HG02870 (cell line): ENCODE results near the gene MYG1.

Experiments used
- ATAC-seq: cut with Tn5 transposase; IDR thresholded peaks from one replicate; pipeline ENCODE4 v1.9.1; 2021; ENCODE audit warnings: mild to moderate bottlenecking, moderate library complexity; ENCODE audit not compliant: unreplicated experiment

Gene MYG1

GRCh38 chr12:53299454-53300180, at the start of gene MYG1:
Gene MYG1 (plus strand): TSS chr12:53299695. CDS start chr12:53299738, 43 bp downstream.
- ATAC-seq = peak; percentile 73

DNA sequence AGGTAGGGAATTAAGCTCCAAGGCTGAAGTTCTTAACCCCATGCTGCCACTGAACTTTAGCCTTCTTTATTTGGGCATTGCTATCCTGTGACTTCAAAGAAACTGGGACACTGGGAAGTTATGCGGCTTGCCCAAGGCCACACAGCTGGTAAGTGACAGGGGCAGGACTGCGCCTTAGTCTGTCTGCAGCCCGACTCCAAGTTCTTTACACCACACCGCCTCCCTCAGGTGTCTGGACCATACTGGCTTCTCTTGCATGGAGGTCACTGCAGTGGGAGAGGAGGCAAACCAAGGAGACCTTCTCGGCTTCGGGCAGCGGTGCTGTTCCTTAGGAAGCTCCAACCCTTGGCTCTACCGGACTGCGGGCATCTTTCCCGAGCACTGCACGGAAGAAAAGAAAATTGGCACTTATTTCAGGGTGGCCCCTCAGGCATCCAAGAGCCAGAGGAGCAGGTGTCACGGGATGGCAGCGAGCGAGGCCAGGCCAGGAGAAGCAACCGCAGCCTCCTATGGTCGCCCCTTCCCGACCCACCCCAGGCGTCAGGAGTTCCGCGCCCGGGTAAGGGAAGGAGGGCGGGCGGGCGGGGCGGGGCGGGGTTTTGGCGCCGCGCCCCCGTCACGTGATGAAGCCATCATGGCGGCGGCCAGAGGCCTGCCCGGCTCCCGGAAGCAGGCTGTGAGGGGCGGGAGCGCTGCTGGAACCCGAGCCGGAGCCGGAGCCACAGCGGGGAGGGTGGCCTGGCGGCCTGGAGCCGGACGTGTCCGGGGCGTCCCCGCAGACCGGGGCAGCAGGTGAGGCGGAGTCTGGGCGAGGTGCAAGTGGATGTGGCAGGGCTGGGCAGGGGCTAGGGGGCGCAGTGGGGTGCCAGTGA, 47.8 kb upstream of the MYG1 start:
- peak; percentile 62 for ATAC-seq

DNA sequence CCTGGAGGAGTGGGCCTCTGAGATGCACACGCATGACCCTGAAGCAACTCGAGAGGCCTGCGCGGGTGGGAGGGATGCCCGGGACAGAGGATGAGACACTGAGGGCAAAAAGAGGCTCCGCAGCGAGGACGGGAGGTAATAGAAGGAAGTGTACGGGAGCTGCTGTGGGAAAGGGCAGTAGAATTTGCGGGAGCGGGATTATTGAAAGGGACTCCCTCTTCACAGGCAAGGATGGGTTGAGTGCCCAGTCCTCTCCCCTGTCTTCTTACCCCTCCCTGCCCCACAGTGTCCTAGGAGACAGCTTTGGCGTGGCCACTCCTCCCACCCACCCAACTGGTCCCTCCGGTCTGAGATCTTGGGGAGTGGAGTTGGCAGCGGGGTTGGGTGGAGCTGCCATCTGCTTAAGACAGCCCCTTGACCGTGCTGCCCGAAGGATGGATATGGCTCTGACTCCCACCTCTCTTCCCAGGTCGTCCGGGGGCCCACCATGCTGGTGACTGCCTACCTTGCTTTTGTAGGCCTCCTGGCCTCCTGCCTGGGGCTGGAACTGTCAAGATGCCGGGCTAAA, 47.1 kb upstream of the MYG1 start:
- ATAC-seq = no peak

GRCh38 chr12:53253298-53253697, 46.2 kb upstream of the MYG1 start:
- ATAC-seq = no peak

- no peak for ATAC-seq
These were observed 44.5 kb upstream of the MYG1 start for GRCh38 chr12:53254816-53255545.

DNA sequence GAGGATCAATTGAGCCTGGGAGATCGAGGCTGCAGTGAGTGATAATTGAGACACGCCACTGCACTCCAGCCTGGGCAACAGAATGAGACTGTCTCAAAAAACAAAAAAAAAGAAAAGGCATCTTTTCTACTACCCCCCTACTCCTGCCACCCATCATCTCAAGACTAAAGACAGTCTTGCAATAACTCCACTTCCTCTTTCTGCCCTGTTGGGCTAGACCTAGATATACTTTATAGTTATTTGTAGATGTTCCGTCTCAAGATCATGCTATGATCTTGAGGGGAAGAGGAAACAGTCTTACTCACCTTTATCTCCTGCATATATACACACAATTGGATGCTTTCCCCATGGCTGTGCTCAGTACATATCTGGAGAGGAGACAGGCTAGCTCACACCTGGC, 43.5 kb upstream of the MYG1 start:
- ATAC-seq = peak; percentile 34

DNA sequence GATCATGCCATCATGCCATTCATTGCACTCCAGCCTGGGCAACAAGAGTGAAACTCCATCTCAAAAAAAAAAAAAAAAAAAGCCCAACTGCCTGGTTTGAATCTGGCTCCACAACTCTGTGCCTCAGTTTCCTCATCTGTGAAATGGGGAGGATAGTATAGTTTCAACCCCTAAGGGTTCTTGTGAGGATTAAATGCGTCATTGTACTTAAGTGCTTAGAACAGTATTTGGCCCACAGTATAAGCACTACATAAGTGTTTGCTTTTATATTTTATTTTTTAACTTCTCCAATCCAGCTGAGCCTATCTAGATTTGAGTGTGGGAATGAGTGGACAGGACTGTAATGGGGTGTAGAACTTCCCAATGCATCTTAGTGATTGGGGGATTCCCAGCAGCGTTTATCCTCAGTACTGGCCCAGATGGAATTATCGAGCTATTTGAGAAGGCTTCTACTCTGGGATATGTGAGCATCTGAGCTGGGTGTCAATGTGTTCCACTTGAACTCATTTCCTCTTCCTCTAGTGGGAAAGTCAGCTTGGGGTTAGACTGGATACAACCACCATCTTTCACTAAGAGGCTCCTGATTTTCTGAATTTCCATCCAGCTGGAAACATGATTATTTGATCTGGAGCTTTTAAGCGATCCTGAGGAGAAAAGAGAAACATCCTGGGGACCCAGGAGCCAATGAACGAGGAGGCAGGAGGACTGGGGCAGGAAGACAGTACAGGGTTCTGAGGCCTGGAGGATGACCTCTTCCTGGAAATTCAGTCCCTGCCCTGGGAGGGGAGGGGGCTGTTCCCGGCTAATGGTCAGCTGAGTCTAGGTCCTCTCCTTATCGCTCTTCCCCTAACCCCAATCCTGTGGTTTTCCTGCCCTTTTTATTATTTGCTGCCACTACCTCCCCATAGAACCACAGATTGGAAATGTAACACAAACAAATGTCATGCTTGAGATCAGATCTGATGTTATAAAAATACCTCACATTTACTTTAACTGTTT, 40.7 kb upstream of the MYG1 start:
- no peak for ATAC-seq

DNA sequence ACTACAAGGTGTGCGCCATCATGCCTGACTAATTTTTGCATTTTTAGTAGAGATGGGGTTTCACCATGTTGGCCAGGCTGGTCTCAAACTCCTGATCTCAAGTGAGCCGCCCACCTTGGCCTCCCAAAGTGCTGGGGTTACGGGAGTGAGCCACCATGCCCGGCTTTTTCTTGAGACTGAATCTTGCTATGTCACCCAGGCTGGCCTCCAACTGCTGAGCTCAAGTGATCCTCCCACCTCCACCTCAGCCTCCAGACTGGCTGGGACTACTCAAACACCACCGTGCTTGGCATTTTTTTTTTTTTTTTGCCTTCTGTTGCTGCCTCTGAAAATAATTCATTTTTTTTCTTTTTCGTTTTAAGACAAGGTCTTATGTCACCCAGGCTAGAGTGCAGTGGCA, 39.6 kb upstream of the MYG1 start:
- ATAC-seq = no peak

DNA sequence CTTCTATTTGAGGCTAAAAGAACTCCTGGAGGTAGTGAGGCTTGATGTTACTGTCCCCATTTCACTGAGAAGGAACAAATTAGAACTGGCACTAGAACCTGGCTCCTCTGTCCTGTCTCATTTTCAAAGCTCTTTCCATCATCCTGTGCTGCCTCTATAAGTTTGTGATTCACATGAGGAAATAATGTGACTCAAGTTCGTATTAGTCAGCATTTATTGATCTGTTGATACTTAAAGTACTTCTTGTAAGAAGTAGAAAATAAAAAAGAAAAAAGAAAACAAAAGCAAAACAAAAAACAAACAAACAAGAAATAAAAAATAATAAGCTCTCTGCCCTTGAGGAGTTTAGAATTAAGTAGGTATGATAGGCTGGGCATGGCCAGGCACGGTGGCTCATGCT, 33.7 kb upstream of the MYG1 start:
- ATAC-seq = no peak

DNA sequence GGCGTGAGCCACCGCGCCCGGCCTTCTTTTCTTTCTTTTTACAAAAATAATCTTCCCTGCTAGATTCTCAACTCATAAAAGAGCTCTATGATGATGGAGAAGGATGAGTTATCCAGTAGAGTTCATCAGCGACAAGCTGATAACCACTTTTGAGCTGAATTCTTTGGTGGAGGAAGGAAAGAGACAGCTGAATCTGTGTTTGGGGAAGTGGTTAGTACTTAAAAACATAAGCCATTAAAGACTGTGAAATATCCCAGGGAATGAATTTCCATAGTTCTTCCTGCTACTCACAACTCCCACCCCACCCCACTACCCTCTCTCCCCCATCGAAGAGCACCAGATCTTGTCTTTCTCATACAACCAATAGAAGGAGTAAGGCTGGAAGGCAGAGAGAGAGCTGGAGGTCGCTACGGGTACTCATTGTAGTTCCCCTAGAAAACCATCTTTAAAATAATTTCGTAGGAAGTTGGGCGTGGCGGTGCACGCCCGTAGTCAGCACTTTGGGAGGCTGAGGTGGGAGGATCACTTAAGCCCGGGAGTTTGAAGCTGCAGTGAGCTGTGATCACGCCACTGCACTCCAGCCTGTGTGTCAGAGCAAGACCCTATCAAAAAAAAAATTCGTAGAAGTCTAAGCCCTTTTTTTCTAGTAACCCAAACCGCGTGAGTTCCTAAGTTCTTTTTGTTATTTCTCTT, 32.0 kb upstream of the MYG1 start:
- no peak for ATAC-seq

- ATAC-seq = peak; percentile 79
These were observed 31.4 kb upstream of the MYG1 start, which contains the start of gene ESPL1 for GRCh38 chr12:53267999-53268629. Gene ESPL1 (plus strand): TSS chr12:53268299. CDS start chr12:53268767, 468 bp downstream.

GRCh38 chr12:53268630-53269562, 30.6 kb upstream of the MYG1 start:
- no peak for ATAC-seq

DNA sequence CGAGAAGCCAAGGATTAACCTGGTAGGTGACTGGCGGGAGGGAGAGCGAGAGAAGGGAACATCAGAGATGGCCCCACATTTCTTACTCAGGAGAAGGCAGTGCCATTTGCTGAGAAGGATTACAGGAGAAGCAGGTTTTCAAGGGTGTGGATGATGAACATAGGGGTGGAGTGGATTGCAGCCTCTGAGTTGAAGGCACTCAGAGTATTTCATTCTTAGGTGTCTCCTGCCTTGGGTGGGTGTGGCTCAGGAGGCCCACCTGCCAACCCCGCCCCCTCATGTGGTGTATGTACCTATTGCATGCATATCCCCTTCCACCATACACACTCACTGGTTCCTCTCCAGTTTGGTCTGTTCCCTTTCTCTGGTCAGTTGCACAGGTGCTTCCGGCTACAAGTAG, 25.1 kb upstream of the MYG1 start:
- no peak for ATAC-seq

GRCh38 chr12:53276511-53276910, 23.0 kb upstream of the MYG1 start:
- ATAC-seq = no peak

- no peak for ATAC-seq
These were observed 21.5 kb upstream of the MYG1 start for GRCh38 chr12:53277981-53278380.

DNA sequence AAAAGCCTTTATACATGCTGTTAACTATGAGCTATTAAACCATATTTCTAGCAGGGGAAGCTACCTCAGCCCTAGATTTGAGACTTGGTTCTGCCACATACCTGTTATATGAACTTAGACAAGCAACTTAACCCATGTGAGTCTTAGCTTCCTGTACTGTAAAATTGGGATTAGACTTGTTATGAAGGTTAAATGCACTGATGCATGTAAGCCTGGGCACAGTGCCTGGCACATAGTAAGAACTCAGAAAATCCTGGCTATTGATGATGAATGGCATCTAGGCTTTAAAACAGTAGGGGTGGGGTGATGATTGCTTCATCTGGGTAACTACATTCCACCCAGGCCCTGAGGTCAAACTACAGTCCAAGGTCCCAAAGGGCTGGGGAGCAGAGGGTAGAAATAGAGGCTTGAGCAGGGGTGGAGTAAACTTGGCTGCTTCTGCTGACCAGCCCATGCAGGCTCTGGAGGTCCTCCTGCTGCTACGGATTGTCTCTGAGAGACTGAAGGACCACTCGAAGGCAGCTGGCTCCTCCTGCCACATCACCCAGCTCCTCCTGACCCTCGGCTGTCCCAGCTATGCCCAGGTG, 20.1 kb upstream of the MYG1 start:
- ATAC-seq = no peak

- ATAC-seq = no peak
These were observed 19.5 kb upstream of the MYG1 start for GRCh38 chr12:53279888-53280498.
